HepG2 (cell line): Measurements from ENCODE around the gene ASAP2. TPM values are rescaled to one million over a fixed set of nuclear protein-coding genes. Genes with fewer than 3 reads are reported as not detected.

Experiments
- ATAC-seq: fragments of 200-7000 bp; cut with Tn5 transposase; 3 replicates; pipeline ENCODE4 v1.9.1; 2020; ENCODE audit warnings: mild to moderate bottlenecking, moderate library complexity
- BruUV-seq: library from RNA; stranded (reverse); fragments of 400-500 nt; replicated peaks from 2 replicates; lab custom pipeline; 2021; lab: Mats Ljungman, UMichigan
- CTCF ChIA-PET: fragments of 300-600 bp; formaldehyde crosslinking; extraction: SDS; loops from one replicate; lab custom pipeline; 2021; ENCODE audit warnings: low total read pairs, inconsistent platforms, low intra/inter-chr PET ratio; lab: Yijun Ruan, JAX
- POLR2A ChIA-PET: fragments of 350-600 bp; sonication (Branson Sonifier 250); formaldehyde crosslinking; loops from one replicate; lab custom pipeline; 2020; ENCODE audit warnings: antibody characterized with exemption, inconsistent platforms; lab: Yijun Ruan, JAX
- DNase-seq: peaks from one replicate; pipeline ENCODE4 v3.0.0-alpha.2; 2015; ENCODE audit warnings: low spot score
- FAIRE-seq: peaks from 3 replicates; lab custom pipeline; 2011; peaks lifted over from hg19 to GRCh38; lab: Jason Lieb, UNC
- H2AFZ ChIP-seq: one replicate; pipeline ENCODE4 v1.6.1; 2011; ENCODE audit warnings: low read length, inconsistent platforms
- H3K27ac ChIP-seq: fragments of 300-600 bp; 3 replicates; pipeline ENCODE4 v1.8.0; 2011; ENCODE audit warnings: mixed run types, mild to moderate bottlenecking, mixed read lengths, low read length, inconsistent platforms; ENCODE audit not compliant: insufficient read depth; ENCODE audit errors: extremely low read length
- H3K27me3 ChIP-seq, 2 experiments: fragments of 200-600 bp in 1 of 2; 2 replicates in 1 of 2; 3 replicates in 1 of 2; pipeline versions ENCODE4 v1.6.0 to v1.8.0; 2011; ENCODE audit warnings: low read length in 2 of 2, mild to moderate bottlenecking in 2 of 2, moderate library complexity in 2 of 2, inconsistent platforms in 1 of 2; ENCODE audit not compliant: insufficient read depth in 2 of 2, control insufficient read depth in 1 of 2
- H3K36me3 ChIP-seq, 2 experiments: fragments of 200-600 bp in 1 of 2; replicated peaks in 1 of 2; 2 replicates in 1 of 2; 3 replicates in 1 of 2; pipeline versions ENCODE4 v1.5.1 to v1.8.0; 2011; ENCODE audit warnings: low read length in 2 of 2, inconsistent platforms in 1 of 2; ENCODE audit not compliant: insufficient read depth in 2 of 2, control insufficient read depth in 1 of 2
- H3K4me1 ChIP-seq: 2 replicates; pipeline ENCODE4 v1.5.1; 2012; ENCODE audit warnings: low read length, inconsistent platforms; ENCODE audit not compliant: insufficient read depth
- H3K4me2 ChIP-seq: 2 replicates; pipeline ENCODE4 v1.6.0; 2011; ENCODE audit warnings: low read depth, low read length, inconsistent platforms
- H3K4me3 ChIP-seq, 3 experiments: fragments of 200-600 bp in 1 of 3; sonication (generic), shearing (Covaris generic) in 1 of 3; replicated peaks in 1 of 3; 2 replicates each; pipeline ENCODE4 v1.5.1; 2011 to 2016; ENCODE audit warnings: low read length in 3 of 3, inconsistent platforms in 2 of 3, low read depth in 2 of 3, mild to moderate bottlenecking in 2 of 3, control low read depth in 1 of 3, mixed read lengths in 1 of 3; ENCODE audit not compliant: insufficient read depth in 1 of 3
- H3K79me2 ChIP-seq: one replicate; pipeline ENCODE4 v1.6.1; 2011; ENCODE audit warnings: low read length, inconsistent platforms; ENCODE audit not compliant: insufficient read depth
- H3K9ac ChIP-seq: 2 replicates; pipeline ENCODE4 v1.6.0; 2011; ENCODE audit warnings: mild to moderate bottlenecking, low read depth, low read length, inconsistent platforms; ENCODE audit not compliant: insufficient read depth
- H3K9me3 ChIP-seq: 2 replicates; pipeline ENCODE4 v1.5.1; 2012; ENCODE audit warnings: mild to moderate bottlenecking, low read length
- H4K20me1 ChIP-seq: 2 replicates; pipeline ENCODE4 v1.6.0; 2011; ENCODE audit warnings: inconsistent platforms, mild to moderate bottlenecking, low read length, moderate library complexity; ENCODE audit not compliant: insufficient read depth
- BCLAF1 ChIP-seq: fragments of 450-650 bp; IDR thresholded peaks from 2 replicates; pipeline ENCODE4 v1.6.1; 2017; ENCODE audit warnings: mild to moderate bottlenecking
- CBFB ChIP-seq: sonication (generic); formaldehyde crosslinking; IDR thresholded peaks from 2 replicates; pipeline ENCODE4 v1.4.0; 2020; ENCODE audit warnings: missing genetic modification reagents
- MTA1 ChIP-seq: sonication (generic); formaldehyde crosslinking; IDR thresholded peaks from 2 replicates; pipeline ENCODE4 v1.4.0; 2020; ENCODE audit warnings: missing genetic modification reagents, mild to moderate bottlenecking, borderline replicate concordance
- SMAD1 ChIP-seq: sonication (generic); formaldehyde crosslinking; IDR thresholded peaks from 2 replicates; pipeline ENCODE4 v1.4.0; 2020; ENCODE audit warnings: missing genetic modification reagents, low read depth, mild to moderate bottlenecking, borderline replicate concordance
- ZBED4 ChIP-seq: sonication (generic); formaldehyde crosslinking; IDR thresholded peaks from 2 replicates; pipeline ENCODE4 v1.4.0; 2020; ENCODE audit warnings: missing genetic modification reagents, borderline replicate concordance
- ZBTB46 ChIP-seq: sonication (generic); formaldehyde crosslinking; IDR thresholded peaks from 2 replicates; pipeline ENCODE4 v1.4.0; 2020; ENCODE audit warnings: mild to moderate bottlenecking, missing genetic modification reagents, borderline replicate concordance
- ZC3H13 ChIP-seq: sonication (generic); formaldehyde crosslinking; IDR thresholded peaks from 2 replicates; pipeline ENCODE4 v1.8.1; 2023; ENCODE audit warnings: mild to moderate bottlenecking, missing genetic modification reagents, moderate library complexity
- ZNF232 ChIP-seq: sonication (generic); formaldehyde crosslinking; IDR thresholded peaks from 2 replicates; pipeline ENCODE4 v1.4.0; 2020; ENCODE audit warnings: missing genetic modification reagents, borderline replicate concordance
- ZNF234 ChIP-seq: sonication (generic); formaldehyde crosslinking; conservative IDR thresholded peaks from 2 replicates; pipeline ENCODE4 v1.5.1; 2020; ENCODE audit warnings: mild to moderate bottlenecking, missing genetic modification reagents
- ZNF530 ChIP-seq: sonication (generic); formaldehyde crosslinking; IDR thresholded peaks from 2 replicates; pipeline ENCODE4 v1.5.0; 2020; ENCODE audit warnings: low read depth, mild to moderate bottlenecking, missing genetic modification reagents
- whole genome bisulfite sequencing: methylation state at CpG from one replicate; pipeline ENCODE4 v1.1.6; 2017; ENCODE audit warnings: low lambda C conversion rate; 5-methylcytosine and 5-hydroxymethylcytosine counted together
- in situ Hi-C: cut with HindIII; loops from 2 replicates; pipeline ENCODE4 v1.10.0; 2017; ENCODE audit warnings: low pct_unique_long_range_greater_than_20kb; ENCODE audit not compliant: extremely low pct_ligation_motif_present
- intact Hi-C: fragments of 100-400 bp; cut with micrococcal nuclease; formaldehyde crosslinking; loops from one replicate; pipeline ENCODE4 v1.10.0; 2022; ENCODE audit not compliant: unreplicated experiment
- polyA plus RNA-seq, 8 experiments: library from polyadenylated mRNA; depleted of rRNA in 3 of 8; stranded (reverse) in 7 of 8; unstranded in 1 of 8; fragments of >200 nt; fragmentation: Illumina TruSeq in 4 of 8; extraction: Trizol in 4 of 8; gene quantifications; 2 replicates each; pipeline versions ENCODE4 v1.2.1 to v1.2.3, GENCODE V29; 2011 to 2016; ENCODE audit warnings: low read depth in 4 of 8, missing spikeins in 1 of 8, mixed read lengths in 1 of 8; ENCODE audit not compliant: insufficient read depth in 1 of 8
- total RNA-seq, 5 experiments: library from RNA; depleted of rRNA; stranded (reverse); fragments of >200 nt; fragmentation: Illumina TruSeq; extraction: Trizol; gene quantifications; 2 replicates each; pipeline ENCODE4 v1.2.3, GENCODE V29; 2016; ENCODE audit warnings: low read depth in 1 of 5

ASAP2 gene
- total and polyA plus RNA-seq, 2 of the 13 experiments (the other 11 are each of a cell fraction or from before 2014, with no cell fraction given) = 7.3 to 22.3 TPM

- no peak for FAIRE-seq
- H2AFZ ChIP-seq = no peak overlapping the region
- no peak for TF ChIP-seq ZNF232
- TF ChIP-seq ZNF234 (CRISPR knock-in tag) = no peak
- TF ChIP-seq ZBED4 (CRISPR knock-in tag) = no peak
- no peak for TF ChIP-seq ZC3H13 (CRISPR knock-in tag)
- TF ChIP-seq, all 625 proteins: peak for 0
- H3K4me1 ChIP-seq = peaks cover 49% of the 10 kb centered on the region
- WGBS = 96% methylated on average over 5 of the region's 5 CpGs
- no peak overlapping the region for H3K4me3 ChIP-seq
- H3K4me2 ChIP-seq = no peak overlapping the region
- DNase-seq (no peak), ATAC-seq (no peak)
- intact Hi-C loops (no loop called here), in situ Hi-C loops (no loop called here)
- no peaks in the 10 kb centered on the region for H3K9me3 ChIP-seq
- ChIA-PET CTCF (no interaction called here), POLR2A (interaction anchor here (2.0 kb wide), 1 partner anchor 94 kb away, joined by 7 read pairs; no protein-coding TSS in a partner anchor)
- H3K27me3 ChIP-seq = no peaks in the 10 kb centered on the region
- no peaks in the 10 kb centered on the region for H3K79me2 ChIP-seq
- H4K20me1 ChIP-seq = no peaks in the 10 kb centered on the region
- H3K27ac ChIP-seq = no peak overlapping the region
- H3K9ac ChIP-seq = no peak overlapping the region
- peaks cover 6 to 21% of the 10 kb centered on the region in 2 experiments for H3K36me3 ChIP-seq
- BruUV-seq = no TSS peak
Observed at GRCh38 chr2:9328931-9329330, 122.3 kb downstream of the ASAP2 start.

- BruUV-seq = no TSS peak
- ChIA-PET POLR2A (interaction anchor here (2.0 kb wide), 1 partner anchor 95 kb away, joined by 7 read pairs; no protein-coding TSS in a partner anchor), CTCF (no interaction called here)
- Histone ChIP-seq H3K4me3 (no peak overlapping the region), H3K9me3 (no peaks in the 10 kb centered on the region), H3K4me2 (no peak overlapping the region), H3K36me3 (peaks cover 6 to 18% of the 10 kb centered on the region in 2 experiments), H4K20me1 (no peaks in the 10 kb centered on the region), H3K4me1 (peaks cover 55% of the 10 kb centered on the region), H3K27ac (no peak overlapping the region), H3K9ac (no peak overlapping the region), H2AFZ (no peak overlapping the region), H3K79me2 (no peaks in the 10 kb centered on the region), H3K27me3 (no peaks in the 10 kb centered on the region)
- intact Hi-C loops = no loop called here
- ATAC-seq (no peak), FAIRE-seq (no peak), DNase-seq (no peak)
- WGBS = over 99% methylated on average over 4 of the region's 5 CpGs
- in situ Hi-C loops = no loop called here
- TF ChIP-seq SMAD1 (CRISPR knock-in tag) (no peak), ZBTB46 (CRISPR knock-in tag) (no peak), ZNF530 (CRISPR knock-in tag) (no peak), CBFB (CRISPR knock-in tag) (no peak), BCLAF1 (no peak), MTA1 (no peak)
Observed at GRCh38 chr2:9329497-9329896, 122.9 kb downstream of the ASAP2 start.
